ENCODE data around the gene GRIA4.
A peak's percentile ranks its signal among the peaks of the same experiment; 100 is the strongest.
"Not testable (repeated sequence)": the region's sequence is repeated elsewhere in the genome, so short reads cannot be mapped to it uniquely, and the experiment has no call there.

Gene GRIA4

DNA sequence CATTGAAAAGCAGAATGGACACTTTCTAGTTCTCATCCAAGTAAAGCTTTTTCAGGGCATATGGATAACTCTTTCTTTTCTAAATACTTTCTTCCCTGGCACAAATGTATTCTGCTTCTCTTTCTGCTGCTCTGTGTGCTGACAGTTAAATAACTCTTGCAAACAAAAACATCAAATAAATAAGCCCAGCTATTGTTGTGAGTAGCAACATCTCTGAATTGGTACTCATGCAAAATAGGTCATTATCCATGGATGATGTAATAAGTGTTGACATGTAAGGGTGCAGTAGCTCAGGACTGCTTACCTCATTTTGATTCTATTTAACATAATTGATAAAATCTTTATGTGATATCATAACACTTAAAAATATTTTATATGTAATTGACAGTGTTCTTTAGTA is 247.9 kb downstream of the GRIA4 start:
- Histone ChIP-seq H3K4me3 (ENCODE audit: low read depth, low read length) (no peak overlapping the region), H3K27ac (ENCODE audit: low read depth, low read length) (no peak overlapping the region), H3K36me3 (ENCODE audit: control insufficient read depth, insufficient read depth, low read length) (no peaks in the 10 kb centered on the region), H3K4me1 (ENCODE audit: control insufficient read depth, insufficient read depth, low read length) (no peaks in the 10 kb centered on the region), H3K9ac (ENCODE audit: low read depth, low read length) (no peak overlapping the region), H3K9me3 (ENCODE audit: control insufficient read depth, insufficient read depth, low read length) (no peaks in the 10 kb centered on the region), H3K27me3 (ENCODE audit: control insufficient read depth, insufficient read depth, low read length) (no peaks in the 10 kb centered on the region)

DNA sequence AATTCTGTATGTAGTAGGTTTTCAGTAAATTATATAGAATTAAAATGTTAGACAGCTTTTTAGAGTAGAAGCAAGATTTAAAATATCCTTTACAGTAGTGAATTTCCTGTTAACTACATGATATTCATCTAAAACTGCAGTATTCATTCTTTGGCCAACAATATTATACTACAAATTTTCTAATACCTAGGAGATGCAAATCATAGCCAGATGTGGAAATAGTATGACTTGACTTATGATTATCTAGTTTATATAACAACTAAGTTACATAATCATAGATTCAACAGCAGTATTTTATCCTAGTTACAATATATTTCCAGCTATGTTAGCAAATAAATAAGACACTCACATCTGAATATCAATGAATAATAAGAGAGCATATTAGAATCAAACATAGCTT is 249.0 kb downstream of the GRIA4 start:
- Histone ChIP-seq H3K27me3 (ENCODE audit: control insufficient read depth, insufficient read depth, low read length) (no peaks in the 10 kb centered on the region), H3K4me1 (ENCODE audit: control insufficient read depth, insufficient read depth, low read length) (peaks cover 9% of the 10 kb centered on the region), H3K27ac (ENCODE audit: low read depth, low read length) (no peak overlapping the region), H3K9ac (ENCODE audit: low read depth, low read length) (no peak overlapping the region), H3K9me3 (ENCODE audit: control insufficient read depth, insufficient read depth, low read length) (no peaks in the 10 kb centered on the region), H3K36me3 (ENCODE audit: control insufficient read depth, insufficient read depth, low read length) (no peaks in the 10 kb centered on the region), H3K4me3 (ENCODE audit: low read depth, low read length) (no peak overlapping the region)

DNA sequence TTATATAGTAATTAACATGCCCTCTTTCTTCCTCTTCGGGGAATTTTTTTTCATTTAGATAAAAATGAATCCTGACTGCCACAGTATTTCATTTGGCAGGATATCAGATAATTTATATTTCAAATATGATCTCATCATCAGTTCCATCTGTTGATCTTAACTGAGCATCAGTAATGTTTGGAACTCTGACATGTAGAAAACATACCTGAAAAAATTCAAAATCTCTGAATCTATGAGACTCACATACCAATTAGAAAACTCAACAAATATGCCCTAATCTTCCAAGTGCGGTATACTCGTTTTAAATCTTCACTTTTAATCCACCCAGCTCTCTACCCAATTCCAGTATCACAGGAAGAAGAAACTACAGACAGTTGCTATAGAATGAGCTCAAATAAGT is 250.2 kb downstream of the GRIA4 start:
- Histone ChIP-seq H3K9me3 (ENCODE audit: control insufficient read depth, insufficient read depth, low read length) (no peaks in the 10 kb centered on the region), H3K4me1 (ENCODE audit: control insufficient read depth, insufficient read depth, low read length) (peaks cover 9% of the 10 kb centered on the region), H3K36me3 (ENCODE audit: control insufficient read depth, insufficient read depth, low read length) (no peaks in the 10 kb centered on the region)

GRCh38 chr11:105861225-105861624 is 251.4 kb downstream of the GRIA4 start:
- Histone ChIP-seq H3K4me1 (ENCODE audit: control insufficient read depth, insufficient read depth, low read length) (peaks cover 9% of the 10 kb centered on the region), H3K9me3 (ENCODE audit: control insufficient read depth, insufficient read depth, low read length) (no peaks in the 10 kb centered on the region), H3K27me3 (ENCODE audit: control insufficient read depth, insufficient read depth, low read length) (no peaks in the 10 kb centered on the region), H3K9ac (ENCODE audit: low read depth, low read length) (no peak overlapping the region), H3K27ac (ENCODE audit: low read depth, low read length) (no peak overlapping the region), H3K4me3 (ENCODE audit: low read depth, low read length) (no peak overlapping the region), H3K36me3 (ENCODE audit: control insufficient read depth, insufficient read depth, low read length) (no peaks in the 10 kb centered on the region)

More for the DNA sequence above, 250.2 kb downstream of the GRIA4 start:
- Histone ChIP-seq H3K27me3 (ENCODE audit: control insufficient read depth, insufficient read depth, low read length) (no peaks in the 10 kb centered on the region), H3K4me3 (ENCODE audit: low read depth, low read length) (no peak overlapping the region), H3K27ac (ENCODE audit: low read depth, low read length) (no peak overlapping the region), H3K9ac (ENCODE audit: low read depth, low read length) (no peak overlapping the region)

- H3K9ac ChIP-seq (ENCODE audit: low read depth, low read length) = no peak overlapping the region
- H3K4me3 ChIP-seq (ENCODE audit: low read depth, low read length) = no peak overlapping the region
- H3K27me3 ChIP-seq (ENCODE audit: control insufficient read depth, insufficient read depth, low read length) = no peaks in the 10 kb centered on the region
- H3K9me3 ChIP-seq (ENCODE audit: control insufficient read depth, insufficient read depth, low read length) = no peaks in the 10 kb centered on the region
- H3K27ac ChIP-seq (ENCODE audit: low read depth, low read length) = no peak overlapping the region
- H3K36me3 ChIP-seq (ENCODE audit: control insufficient read depth, insufficient read depth, low read length) = no peaks in the 10 kb centered on the region
- peaks cover 22% of the 10 kb centered on the region for H3K4me1 ChIP-seq (ENCODE audit: control insufficient read depth, insufficient read depth, low read length)
Observed at GRCh38 chr11:105862736-105863367, 253.0 kb downstream of the GRIA4 start.

GRCh38 chr11:105863523-105863922 is 253.7 kb downstream of the GRIA4 start:
- peaks cover 22% of the 10 kb centered on the region for H3K4me1 ChIP-seq (ENCODE audit: control insufficient read depth, insufficient read depth, low read length)
- H3K36me3 ChIP-seq (ENCODE audit: control insufficient read depth, insufficient read depth, low read length) = no peaks in the 10 kb centered on the region
- H3K27me3 ChIP-seq (ENCODE audit: control insufficient read depth, insufficient read depth, low read length) = no peaks in the 10 kb centered on the region
- H3K4me3 ChIP-seq (ENCODE audit: low read depth, low read length) = no peak overlapping the region
- H3K9me3 ChIP-seq (ENCODE audit: control insufficient read depth, insufficient read depth, low read length) = no peaks in the 10 kb centered on the region
- H3K9ac ChIP-seq (ENCODE audit: low read depth, low read length) = no peak overlapping the region
- peak overlapping the region; percentile 50 for H3K27ac ChIP-seq (ENCODE audit: low read depth, low read length)

DNA sequence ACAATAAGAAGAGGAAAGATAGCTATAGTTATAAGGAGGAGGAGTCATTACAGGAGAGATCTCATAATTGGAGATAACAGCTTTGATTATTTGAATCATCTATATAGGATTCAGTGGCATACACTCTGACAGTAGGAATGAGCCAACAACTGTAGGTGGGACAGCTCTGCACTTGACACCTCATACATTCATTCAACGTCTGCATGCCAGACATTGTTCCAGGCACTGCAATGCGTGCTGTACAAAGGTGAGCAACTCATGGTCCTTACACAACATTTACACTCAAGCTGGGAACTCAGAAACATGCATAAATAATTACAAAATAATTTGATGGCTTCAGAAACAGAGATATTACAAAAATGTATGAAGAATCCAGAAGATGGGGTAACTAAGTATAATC is 257.9 kb downstream of the GRIA4 start:
- H3K27me3 ChIP-seq (ENCODE audit: control insufficient read depth, insufficient read depth, low read length) = no peaks in the 10 kb centered on the region

GRCh38 chr11:105868762-105869285 is 259.0 kb downstream of the GRIA4 start:
- no peaks in the 10 kb centered on the region for H3K36me3 ChIP-seq (ENCODE audit: control insufficient read depth, insufficient read depth, low read length)
- no peak overlapping the region for H3K9ac ChIP-seq (ENCODE audit: low read depth, low read length)
- H3K4me3 ChIP-seq (ENCODE audit: low read depth, low read length) = no peak overlapping the region
- no peaks in the 10 kb centered on the region for H3K9me3 ChIP-seq (ENCODE audit: control insufficient read depth, insufficient read depth, low read length)
- no peak overlapping the region for H3K27ac ChIP-seq (ENCODE audit: low read depth, low read length)
- peaks cover 16% of the 10 kb centered on the region for H3K4me1 ChIP-seq (ENCODE audit: control insufficient read depth, insufficient read depth, low read length)
- H3K27me3 ChIP-seq (ENCODE audit: control insufficient read depth, insufficient read depth, low read length) = no peaks in the 10 kb centered on the region

More for the DNA sequence above, 257.9 kb downstream of the GRIA4 start:
- no peaks in the 10 kb centered on the region for H3K9me3 ChIP-seq (ENCODE audit: control insufficient read depth, insufficient read depth, low read length)
- no peak overlapping the region for H3K9ac ChIP-seq (ENCODE audit: low read depth, low read length)
- peaks cover 25% of the 10 kb centered on the region for H3K4me1 ChIP-seq (ENCODE audit: control insufficient read depth, insufficient read depth, low read length)
- H3K27ac ChIP-seq (ENCODE audit: low read depth, low read length) = no peak overlapping the region
- no peaks in the 10 kb centered on the region for H3K36me3 ChIP-seq (ENCODE audit: control insufficient read depth, insufficient read depth, low read length)
- no peak overlapping the region for H3K4me3 ChIP-seq (ENCODE audit: low read depth, low read length)

- H3K36me3 ChIP-seq (ENCODE audit: control insufficient read depth, insufficient read depth, low read length) = no peaks in the 10 kb centered on the region
- H3K9me3 ChIP-seq (ENCODE audit: control insufficient read depth, insufficient read depth, low read length) = no peaks in the 10 kb centered on the region
- no peaks in the 10 kb centered on the region for H3K27me3 ChIP-seq (ENCODE audit: control insufficient read depth, insufficient read depth, low read length)
Observed at GRCh38 chr11:105870516-105871113, 260.7 kb downstream of the GRIA4 start.

DNA sequence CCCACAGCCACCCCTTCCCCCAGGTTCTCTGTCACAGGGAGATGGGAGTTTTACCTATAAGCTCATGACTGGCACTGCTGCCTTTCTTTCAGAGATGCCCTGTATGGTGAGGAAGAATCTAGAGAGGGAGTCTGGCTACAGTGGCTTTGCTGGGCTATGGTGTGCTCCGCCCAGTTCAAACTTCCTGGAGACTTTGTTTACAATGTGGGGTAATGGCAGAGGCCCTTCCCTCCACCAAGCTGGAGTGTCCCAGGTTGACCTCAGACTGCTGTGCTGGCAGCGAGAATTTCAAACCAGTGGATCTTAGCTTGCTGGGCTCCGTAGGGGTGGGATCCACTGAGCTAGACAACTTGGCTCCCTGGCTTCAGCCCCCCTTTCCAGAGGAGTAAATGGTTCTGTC is 268.6 kb downstream of the GRIA4 start:
- no peaks in the 10 kb centered on the region for H3K4me1 ChIP-seq (ENCODE audit: control insufficient read depth, insufficient read depth, low read length)
- H3K4me3 ChIP-seq (ENCODE audit: low read depth, low read length) = no peak overlapping the region
- H3K27me3 ChIP-seq (ENCODE audit: control insufficient read depth, insufficient read depth, low read length) = no peaks in the 10 kb centered on the region
- H3K9me3 ChIP-seq (ENCODE audit: control insufficient read depth, insufficient read depth, low read length) = no peaks in the 10 kb centered on the region
- H3K36me3 ChIP-seq (ENCODE audit: control insufficient read depth, insufficient read depth, low read length) = no peaks in the 10 kb centered on the region
- no peak overlapping the region for H3K9ac ChIP-seq (ENCODE audit: low read depth, low read length)
- H3K27ac ChIP-seq (ENCODE audit: low read depth, low read length) = no peak overlapping the region

More at GRCh38 chr11:105870516-105871113, 260.7 kb downstream of the GRIA4 start:
- Histone ChIP-seq H3K27ac (ENCODE audit: low read depth, low read length) (no peak overlapping the region), H3K4me1 (ENCODE audit: control insufficient read depth, insufficient read depth, low read length) (peaks cover 16% of the 10 kb centered on the region), H3K9ac (ENCODE audit: low read depth, low read length) (no peak overlapping the region), H3K4me3 (ENCODE audit: low read depth, low read length) (no peak overlapping the region)

DNA sequence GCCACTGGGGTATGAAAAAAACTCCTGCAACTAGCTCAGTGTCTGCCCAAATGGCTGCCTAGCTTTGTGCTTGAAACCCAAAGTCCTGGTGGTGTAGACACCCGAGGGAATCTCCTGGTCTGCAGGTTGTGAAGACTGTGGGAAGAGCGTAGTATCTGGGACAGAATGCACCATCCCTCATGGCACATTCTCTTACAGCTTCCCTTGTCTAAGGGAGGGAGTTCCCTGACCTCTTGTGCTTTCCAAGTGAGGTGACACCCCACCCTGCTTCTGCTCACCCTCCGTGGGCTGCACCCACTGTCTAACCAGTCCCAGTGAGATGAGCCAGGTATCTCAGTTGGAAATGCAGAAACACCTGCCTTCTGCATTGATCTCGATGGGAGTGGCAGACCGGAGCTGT is 269.1 kb downstream of the GRIA4 start:
- not testable (repeated sequence) for H3K9ac ChIP-seq (ENCODE audit: low read depth, low read length); H3K4me3 ChIP-seq (ENCODE audit: low read depth, low read length); H3K4me1 ChIP-seq (ENCODE audit: control insufficient read depth, insufficient read depth, low read length); H3K27me3 ChIP-seq (ENCODE audit: control insufficient read depth, insufficient read depth, low read length); H3K27ac ChIP-seq (ENCODE audit: low read depth, low read length); H3K36me3 ChIP-seq (ENCODE audit: control insufficient read depth, insufficient read depth, low read length); H3K9me3 ChIP-seq (ENCODE audit: control insufficient read depth, insufficient read depth, low read length)
